Natural killer cell treated with Interleukin-12 subunit alpha and Interleukin-12 subunit beta and Interleukin-15 and Interleukin-18, amount 100 ng/mL, for 72 hours (primary cell): ENCODE results near the gene BCAT1. TPM values are rescaled to one million over a fixed set of nuclear protein-coding genes. Genes with fewer than 3 reads are reported as not detected.
"Not testable (repeated sequence)": the region's sequence is repeated elsewhere in the genome, so short reads cannot be mapped to it uniquely, and the experiment has no call there.

ENCODE experiments used
- ATAC-seq, 2 donors: fragments of 150-1000 bp; cut with Tn5 transposase in 1 of 2; sonication (Bioruptor Pico), chemical (Tn5 transposase) in 1 of 2; 2 replicates each; pipeline ENCODE4 v1.10.0; 2021
- DNase-seq: peaks from one replicate; pipeline ENCODE4 v3.0.0; 2022; ENCODE audit warnings: low spot score
- H3K27ac Mint-ChIP-seq, 2 donors: 1 replicate in 1 of 2; 2 replicates in 1 of 2; pipeline ENCODE4 v1.8.0; 2022; ENCODE audit warnings: mixed read lengths in 2 of 2, mild to moderate bottlenecking in 1 of 2, moderate library complexity in 1 of 2
- H3K27me3 Mint-ChIP-seq, 2 donors: 1 replicate in 1 of 2; 2 replicates in 1 of 2; pipeline ENCODE4 v1.8.0; 2022; ENCODE audit warnings: mixed read lengths in 2 of 2
- H3K36me3 Mint-ChIP-seq: one replicate; pipeline ENCODE4 v1.8.0; 2022; ENCODE audit warnings: mixed read lengths
- H3K4me1 Mint-ChIP-seq, 2 donors: 1 replicate in 1 of 2; 2 replicates in 1 of 2; pipeline ENCODE4 v1.8.0; 2022; ENCODE audit warnings: low read depth in 2 of 2, mixed read lengths in 2 of 2, mild to moderate bottlenecking in 1 of 2
- H3K4me3 Mint-ChIP-seq: one replicate; pipeline ENCODE4 v1.8.0; 2022; ENCODE audit warnings: mixed read lengths
- H3K9me3 Mint-ChIP-seq: 2 replicates; pipeline ENCODE4 v1.8.0; 2022; ENCODE audit warnings: mixed read lengths
- total RNA-seq, 2 donors: library from RNA; stranded (reverse); gene quantifications; one replicate each; pipeline ENCODE4 v1.2.3, GENCODE V29; 2022

The BCAT1 gene
- total RNA-seq, 2 donors from 2014 or later = 14.5 to 49.4 TPM

DNA sequence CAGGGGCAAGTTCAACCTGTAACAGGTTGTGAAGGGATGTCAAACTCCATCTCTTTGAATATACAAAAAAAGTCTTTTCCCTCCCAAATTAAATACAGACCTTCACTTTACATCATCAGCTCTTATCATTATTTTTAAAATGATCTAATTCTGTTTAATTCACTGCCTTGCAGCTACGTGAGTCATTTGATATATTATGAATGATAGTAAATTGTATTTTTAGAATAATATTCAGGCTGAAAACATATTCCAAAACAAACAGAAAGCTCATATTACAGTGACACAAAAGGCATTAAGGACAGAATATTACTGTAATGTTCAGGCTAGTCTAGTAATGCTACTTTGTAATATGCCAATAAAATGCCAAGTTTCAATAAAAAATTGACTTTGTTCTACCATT, 53.3 kb downstream of the BCAT1 start:
- H3K4me3 Mint-ChIP-seq = no peak overlapping the region
- no peak overlapping the region for H3K27ac Mint-ChIP-seq
- peaks cover 13 to 15% of the 10 kb centered on the region in 2 donors for H3K27me3 Mint-ChIP-seq
- peaks cover 11% of the 10 kb centered on the region for H3K36me3 Mint-ChIP-seq
- H3K9me3 Mint-ChIP-seq = peaks cover 3% of the 10 kb centered on the region
- peaks cover 5% of the 10 kb centered on the region in 2 donors for H3K4me1 Mint-ChIP-seq
- DNase-seq (no peak), ATAC-seq (no peak)

DNA sequence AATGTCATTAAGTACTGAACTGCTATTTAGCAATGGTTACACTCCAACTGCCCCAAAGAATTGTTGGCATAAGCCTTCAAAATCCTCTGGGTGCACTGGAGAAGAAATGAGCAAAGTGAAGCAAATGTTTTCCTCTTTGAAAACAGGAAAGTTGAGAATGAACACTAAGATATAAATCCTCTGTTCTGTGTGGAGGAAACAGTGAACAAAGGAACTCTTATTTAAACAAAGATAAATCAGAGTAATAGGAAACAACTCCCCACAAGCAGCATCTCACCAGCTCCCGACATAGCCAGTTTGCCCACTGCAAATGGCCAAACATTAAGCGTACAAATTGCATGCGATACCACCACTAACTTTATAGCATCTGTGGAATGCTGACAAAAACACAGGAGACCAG, 54.0 kb downstream of the BCAT1 start:
- DNase-seq = no peak
- H3K27me3 Mint-ChIP-seq = peaks cover 13% of the 10 kb centered on the region in 2 donors
- no peak overlapping the region for H3K27ac Mint-ChIP-seq
- no peak for ATAC-seq
- H3K4me3 Mint-ChIP-seq = no peak overlapping the region
- peaks cover 3 to 5% of the 10 kb centered on the region in 2 donors for H3K4me1 Mint-ChIP-seq
- peaks cover 3% of the 10 kb centered on the region for H3K9me3 Mint-ChIP-seq
- H3K36me3 Mint-ChIP-seq = peaks cover 11% of the 10 kb centered on the region

DNA sequence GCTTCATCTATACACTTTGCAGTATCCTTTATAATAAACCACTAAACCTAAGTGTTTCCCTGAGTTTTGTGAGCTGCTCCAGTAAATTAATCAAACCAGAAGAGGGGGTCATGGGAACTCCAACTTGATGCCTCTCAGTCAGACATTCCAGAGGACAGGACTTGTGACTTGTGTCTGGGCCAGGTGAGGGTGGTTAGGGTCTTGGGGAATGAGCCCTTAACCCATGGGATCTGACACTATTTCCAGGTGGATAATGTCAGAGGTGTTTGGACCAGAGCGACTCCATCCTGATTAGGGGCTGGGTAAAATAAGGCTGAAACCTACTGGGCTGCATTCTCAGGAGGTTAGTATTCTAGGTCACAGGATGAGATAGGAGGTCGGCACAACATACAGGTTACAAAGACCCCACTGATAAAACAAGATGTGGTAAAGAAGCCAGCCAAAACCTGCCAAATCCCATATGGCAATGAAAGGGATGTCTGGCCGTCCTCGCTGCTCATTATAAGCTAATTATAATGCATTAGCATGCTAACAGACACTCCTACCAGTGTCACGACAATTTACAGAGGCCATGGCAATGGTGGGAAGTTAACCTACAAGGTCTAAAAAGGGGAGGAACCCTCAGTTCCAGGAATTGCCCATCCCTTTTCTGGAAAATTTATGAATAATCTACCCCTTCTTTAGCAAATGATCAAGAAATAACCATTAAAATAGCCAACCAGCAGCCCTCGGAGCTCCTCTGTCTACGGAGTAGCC, 58.7 kb downstream of the BCAT1 start:
- no peak overlapping the region for H3K27ac Mint-ChIP-seq

DNA sequence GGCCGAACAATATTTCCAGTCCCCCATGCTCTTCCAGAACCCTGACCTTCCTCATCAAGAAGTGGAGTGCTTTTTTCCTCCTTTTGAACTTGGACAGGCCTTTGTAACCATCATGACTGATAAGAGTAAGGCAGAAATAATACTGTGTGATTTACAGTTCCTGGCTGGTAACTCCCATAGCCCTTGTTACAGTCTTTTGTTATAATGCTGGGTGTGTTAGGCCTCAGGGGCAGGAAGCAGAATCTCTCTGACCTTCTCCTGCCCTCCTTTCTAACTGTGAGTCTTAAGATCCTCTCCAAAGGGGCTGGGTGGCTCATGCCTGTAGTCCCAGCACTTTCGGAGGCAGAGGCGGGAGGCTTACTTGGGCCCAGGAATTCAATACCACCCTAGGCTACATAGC, 59.5 kb downstream of the BCAT1 start:
- Mint-ChIP-seq H3K36me3 (no peaks in the 10 kb centered on the region), H3K27ac (no peak overlapping the region), H3K4me3 (no peak overlapping the region), H3K4me1 (no peaks in the 10 kb centered on the region), H3K27me3 (peaks cover 0 to 2% of the 10 kb centered on the region in 2 donors), H3K9me3 (no peaks in the 10 kb centered on the region)
- ATAC-seq (no peak), DNase-seq (no peak)

More for the DNA sequence above, 58.7 kb downstream of the BCAT1 start:
- Mint-ChIP-seq H3K4me3 (no peak overlapping the region), H3K9me3 (no peaks in the 10 kb centered on the region), H3K4me1 (no peaks in the 10 kb centered on the region), H3K27me3 (peaks cover 0 to 2% of the 10 kb centered on the region in 2 donors), H3K36me3 (no peaks in the 10 kb centered on the region)
- ATAC-seq = no peak
- no peak for DNase-seq

GRCh38 chr12:24888813-24889212, 60.1 kb downstream of the BCAT1 start:
- no peaks in the 10 kb centered on the region for H3K9me3 Mint-ChIP-seq
- DNase-seq (no peak), ATAC-seq (no peak)
- no peak overlapping the region for H3K4me3 Mint-ChIP-seq
- peaks cover 0 to 2% of the 10 kb centered on the region in 2 donors for H3K27me3 Mint-ChIP-seq
- no peaks in the 10 kb centered on the region for H3K4me1 Mint-ChIP-seq
- no peaks in the 10 kb centered on the region for H3K36me3 Mint-ChIP-seq
- H3K27ac Mint-ChIP-seq = no peak overlapping the region

GRCh38 chr12:24884911-24885310, 64.0 kb downstream of the BCAT1 start:
- ATAC-seq (no peak), DNase-seq (no peak)
- no peak overlapping the region for H3K4me3 Mint-ChIP-seq
- peaks cover 0 to under 1% of the 10 kb centered on the region in 2 donors for H3K27me3 Mint-ChIP-seq
- no peaks in the 10 kb centered on the region for H3K9me3 Mint-ChIP-seq
- H3K36me3 Mint-ChIP-seq = no peaks in the 10 kb centered on the region
- no peak overlapping the region for H3K27ac Mint-ChIP-seq
- no peaks in the 10 kb centered on the region for H3K4me1 Mint-ChIP-seq

DNA sequence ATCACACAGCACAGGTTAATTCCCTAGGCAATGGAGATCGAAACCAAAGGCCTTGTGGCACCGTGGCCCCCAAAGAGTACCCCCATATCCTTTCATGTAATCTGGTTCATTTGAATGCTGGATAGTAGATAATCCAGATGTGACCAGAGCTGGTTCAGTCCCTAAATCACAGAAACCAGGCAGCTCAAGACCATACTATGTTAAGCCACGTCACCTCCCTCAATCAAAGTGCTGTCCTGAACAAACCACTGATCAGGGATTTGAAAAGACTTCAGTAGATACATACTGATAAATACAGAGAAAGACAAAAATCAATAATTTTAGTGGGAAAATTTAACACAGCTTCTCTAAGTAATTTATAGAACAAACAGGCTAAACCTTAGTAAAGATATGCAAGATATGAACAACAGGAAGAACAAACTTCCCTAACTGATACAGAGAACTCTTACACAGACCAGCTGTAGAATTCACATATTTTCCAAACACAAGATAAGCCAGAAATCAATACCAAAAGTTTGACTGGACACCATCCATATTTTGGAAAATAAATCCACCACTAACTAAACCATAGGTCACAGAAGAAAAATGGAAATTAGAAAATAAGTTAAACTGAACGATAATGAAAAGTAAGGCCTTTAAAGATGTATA, 67.1 kb downstream of the BCAT1 start:
- no peak for ATAC-seq
- H3K9me3 Mint-ChIP-seq = no peaks in the 10 kb centered on the region

DNA sequence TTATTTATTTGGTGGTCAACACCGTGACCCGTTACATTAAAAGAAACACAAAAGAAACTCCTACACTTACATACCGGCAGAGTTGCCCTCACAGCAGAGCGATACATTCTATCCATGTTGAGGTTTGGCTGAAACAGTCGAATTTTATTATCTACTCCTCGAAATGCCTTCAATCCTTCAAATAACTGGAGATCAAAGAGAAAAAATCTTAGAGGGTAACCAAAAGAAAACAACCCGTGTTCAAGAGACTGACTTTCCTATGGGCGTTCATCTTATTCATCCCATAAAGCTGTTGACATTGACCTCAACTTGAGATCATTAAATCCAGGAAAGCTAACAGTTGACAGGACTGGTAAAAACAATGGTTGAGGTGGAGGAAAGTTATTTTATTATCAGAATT, 67.7 kb downstream of the BCAT1 start:
- H3K9me3 Mint-ChIP-seq = no peaks in the 10 kb centered on the region
- ATAC-seq (no peak), DNase-seq (no peak)
- H3K27ac Mint-ChIP-seq = no peak overlapping the region
- peaks cover 0 to 4% of the 10 kb centered on the region in 2 donors for H3K27me3 Mint-ChIP-seq
- no peak overlapping the region for H3K4me3 Mint-ChIP-seq
- peaks cover 0 to 2% of the 10 kb centered on the region in 2 donors for H3K4me1 Mint-ChIP-seq
- no peaks in the 10 kb centered on the region for H3K36me3 Mint-ChIP-seq

More for the DNA sequence above, 67.1 kb downstream of the BCAT1 start:
- DNase-seq = no peak
- Mint-ChIP-seq H3K27ac (no peak overlapping the region), H3K36me3 (no peaks in the 10 kb centered on the region), H3K27me3 (peaks cover 0 to 4% of the 10 kb centered on the region in 2 donors), H3K4me3 (no peak overlapping the region), H3K4me1 (peaks cover 0 to 2% of the 10 kb centered on the region in 2 donors)

DNA sequence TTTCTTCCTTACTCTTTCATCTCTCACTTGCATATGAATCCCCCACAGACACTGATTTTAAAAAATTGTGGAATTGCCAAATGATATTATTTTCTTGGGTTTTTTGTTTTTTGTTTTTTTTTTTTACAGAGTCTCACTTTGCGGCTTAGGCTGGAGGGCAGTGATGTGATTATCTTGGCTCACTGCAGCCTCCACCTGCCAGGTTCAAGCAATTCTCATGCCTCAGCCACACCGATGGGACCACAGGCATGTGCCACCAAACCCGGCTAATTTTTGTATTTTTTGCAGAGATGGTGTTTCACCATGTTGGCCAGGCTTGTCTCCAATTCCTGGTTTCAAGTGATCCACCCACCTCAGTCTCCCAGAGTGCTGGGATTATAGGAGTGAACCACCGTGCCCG, 68.2 kb downstream of the BCAT1 start:
- H3K36me3 Mint-ChIP-seq = no peaks in the 10 kb centered on the region
- no peak for ATAC-seq

DNA sequence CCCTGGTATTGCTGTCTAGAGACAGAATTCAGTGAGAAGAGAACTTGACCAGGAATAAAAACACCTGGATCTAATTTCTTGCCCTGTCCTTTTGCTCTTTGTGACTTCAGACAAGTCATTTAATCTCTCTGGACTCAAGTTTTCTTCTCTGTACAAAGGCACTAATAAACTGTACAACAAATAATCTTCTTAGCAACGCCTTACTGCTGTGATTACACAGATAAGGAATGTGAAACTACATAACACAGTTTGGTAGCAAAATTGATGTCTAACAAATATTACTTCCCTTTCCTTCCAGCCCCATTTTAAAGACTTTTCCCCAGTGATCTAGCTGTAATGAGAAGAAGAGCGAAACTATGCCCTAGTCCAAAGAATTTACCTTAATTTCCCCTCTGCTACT, 69.3 kb downstream of the BCAT1 start:
- Mint-ChIP-seq H3K9me3 (no peaks in the 10 kb centered on the region), H3K4me3 (no peak overlapping the region), H3K27me3 (peaks cover 0 to 4% of the 10 kb centered on the region in 2 donors), H3K36me3 (no peaks in the 10 kb centered on the region), H3K4me1 (peaks cover 0 to 2% of the 10 kb centered on the region in 2 donors), H3K27ac (peak overlapping the region in 1 of 2 donors; percentile 11)
- ATAC-seq (no peak), DNase-seq (no peak)

More for the DNA sequence above, 68.2 kb downstream of the BCAT1 start:
- H3K27me3 Mint-ChIP-seq = peaks cover 0 to 4% of the 10 kb centered on the region in 2 donors
- H3K4me1 Mint-ChIP-seq = peaks cover 0 to 2% of the 10 kb centered on the region in 2 donors
- H3K27ac Mint-ChIP-seq = no peak overlapping the region
- no peak for DNase-seq
- no peaks in the 10 kb centered on the region for H3K9me3 Mint-ChIP-seq
- H3K4me3 Mint-ChIP-seq = no peak overlapping the region

DNA sequence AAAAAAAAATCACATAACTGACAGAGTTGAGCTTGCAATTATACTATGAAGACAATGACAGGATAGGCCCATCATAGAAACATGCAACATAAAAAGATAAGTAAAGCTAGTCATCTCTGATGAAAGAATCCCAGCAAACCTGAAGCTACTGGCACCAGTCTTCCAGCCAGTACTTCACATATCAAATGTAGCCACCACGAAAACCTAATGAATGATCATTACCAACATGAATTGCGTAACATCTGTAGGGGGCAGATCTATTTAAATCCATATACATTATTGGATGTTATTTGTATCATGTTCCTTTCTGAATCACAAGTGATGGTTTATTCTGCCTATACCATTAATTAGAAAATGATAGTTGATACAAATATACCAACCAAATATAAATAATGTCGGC, 73.9 kb downstream of the BCAT1 start:
- H3K9me3 Mint-ChIP-seq = no peaks in the 10 kb centered on the region
- H3K27me3 Mint-ChIP-seq = peaks cover 0 to 4% of the 10 kb centered on the region in 2 donors
- H3K27ac Mint-ChIP-seq = no peak overlapping the region
- no peak overlapping the region for H3K4me3 Mint-ChIP-seq
- no peaks in the 10 kb centered on the region for H3K36me3 Mint-ChIP-seq
- DNase-seq = no peak
- ATAC-seq = no peak
- peaks cover 0 to 2% of the 10 kb centered on the region in 2 donors for H3K4me1 Mint-ChIP-seq

DNA sequence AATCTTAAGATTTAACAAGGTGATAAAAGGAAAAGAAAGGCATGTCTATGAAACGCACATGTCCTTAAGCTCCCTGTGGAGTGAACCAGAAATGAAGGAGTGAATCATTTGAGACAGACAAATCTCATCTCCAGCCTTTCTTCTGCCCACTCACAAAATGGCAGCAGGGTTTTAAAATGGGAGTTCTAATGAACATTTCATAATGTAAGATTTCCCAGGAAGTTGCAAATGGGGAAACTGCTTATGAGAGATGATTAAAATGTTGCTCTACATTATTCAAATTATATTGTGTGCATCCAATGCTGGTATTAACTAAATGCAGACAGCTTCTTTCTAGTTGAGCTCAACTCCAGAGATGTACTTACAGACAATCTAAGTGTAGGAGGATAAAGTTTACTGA, 76.7 kb downstream of the BCAT1 start:
- ATAC-seq = no peak
- Mint-ChIP-seq H3K4me3 (no peak overlapping the region), H3K36me3 (no peaks in the 10 kb centered on the region), H3K27ac (no peak overlapping the region), H3K27me3 (no peaks in the 10 kb centered on the region), H3K4me1 (no peaks in the 10 kb centered on the region), H3K9me3 (no peaks in the 10 kb centered on the region)
- DNase-seq = no peak

DNA sequence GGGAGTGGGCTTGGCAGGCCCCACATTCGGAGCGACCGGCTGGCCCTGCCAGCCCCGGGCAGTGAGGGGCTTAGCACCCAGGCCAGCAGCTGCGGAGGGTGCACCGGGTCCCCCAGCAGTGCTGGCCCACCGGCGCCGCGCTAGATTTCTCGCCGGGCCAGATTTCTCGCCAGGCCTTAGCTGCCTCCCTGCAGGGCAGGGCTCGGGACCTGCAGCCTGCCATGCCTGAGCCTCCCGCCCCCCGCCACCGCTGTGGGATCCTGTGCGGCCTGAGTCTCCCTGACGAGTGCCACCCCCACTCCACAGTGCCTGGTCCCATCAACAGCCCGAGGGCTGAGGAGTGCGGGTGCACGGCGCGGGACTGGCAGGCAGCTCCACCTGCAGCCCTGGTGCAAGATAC, 82.8 kb downstream of the BCAT1 start:
- H3K36me3 Mint-ChIP-seq, H3K9me3 Mint-ChIP-seq, ATAC-seq, H3K4me3 Mint-ChIP-seq, H3K27ac Mint-ChIP-seq, H3K27me3 Mint-ChIP-seq, DNase-seq: not testable (repeated sequence)
- peaks cover 12 to 25% of the 10 kb centered on the region in 2 donors for H3K4me1 Mint-ChIP-seq

DNA sequence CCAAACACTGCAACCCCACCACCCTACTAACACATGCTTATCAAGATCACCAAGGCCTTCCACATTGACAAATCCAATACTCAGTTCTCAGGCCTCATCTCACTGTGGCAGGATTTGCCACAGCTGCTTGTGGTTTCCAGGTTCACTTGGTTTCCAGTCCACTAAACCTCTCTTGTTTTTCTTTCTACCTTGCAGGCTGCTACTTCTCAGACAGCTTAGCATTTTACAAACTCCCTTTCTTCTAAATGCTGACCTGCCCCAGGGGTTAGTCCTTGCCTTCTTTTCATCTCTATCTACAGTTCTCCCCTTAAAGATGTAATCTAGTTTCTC, 84.1 kb downstream of the BCAT1 start:
- H3K27ac Mint-ChIP-seq = no peak overlapping the region

More for the DNA sequence above, 84.1 kb downstream of the BCAT1 start:
- no peaks in the 10 kb centered on the region for H3K9me3 Mint-ChIP-seq
- H3K36me3 Mint-ChIP-seq = no peaks in the 10 kb centered on the region
- DNase-seq (no peak), ATAC-seq (no peak)
- no peaks in the 10 kb centered on the region for H3K27me3 Mint-ChIP-seq
- H3K4me3 Mint-ChIP-seq = no peak overlapping the region
- H3K4me1 Mint-ChIP-seq = peaks cover 12 to 25% of the 10 kb centered on the region in 2 donors
